Vagina (tissue), 2 donors: ENCODE data around the gene TULP4.

Experiments used
- POLR2A ChIP-seq, 2 donors: fragments of 450-650 bp; IDR thresholded peaks; one replicate each; pipeline ENCODE4 v1.6.1; 2017; ENCODE audit warnings: antibody characterized with exemption in 2 of 2, mild to moderate bottlenecking in 2 of 2, moderate library complexity in 2 of 2
- TF ChIP-seq, protein P1 (sequence below), 3 experiments: fragments of 450-650 bp in 2 of 3; fragments of 200-600 bp in 1 of 3; sonication (generic) in 1 of 3; IDR thresholded peaks; one replicate each; pipeline ENCODE4 v1.5.1; 2017 to 2019; ENCODE audit warnings: antibody characterized with exemption in 3 of 3, mild to moderate bottlenecking in 2 of 3, moderate library complexity in 2 of 3

DNA sequence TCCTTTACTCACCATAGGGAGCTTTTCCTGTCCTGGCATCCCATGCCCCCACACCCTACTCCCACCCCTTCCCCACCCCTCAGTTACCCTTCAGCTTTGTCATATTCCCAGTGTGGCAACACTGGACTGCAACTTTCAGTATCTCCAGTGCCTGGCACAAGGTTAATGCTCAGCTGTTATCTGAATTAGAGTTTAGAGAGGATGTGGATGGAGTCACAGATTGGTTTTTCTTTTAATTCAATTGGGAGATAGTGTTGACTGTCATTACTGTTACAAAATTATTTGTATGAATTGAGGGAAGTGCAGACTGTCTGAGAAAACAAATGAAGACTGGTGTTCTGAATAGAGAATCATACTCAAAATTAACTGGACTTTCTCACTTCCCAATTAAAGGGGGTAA, 89.9 kb downstream of the TULP4 start:
- TF ChIP-seq, protein P1, sequence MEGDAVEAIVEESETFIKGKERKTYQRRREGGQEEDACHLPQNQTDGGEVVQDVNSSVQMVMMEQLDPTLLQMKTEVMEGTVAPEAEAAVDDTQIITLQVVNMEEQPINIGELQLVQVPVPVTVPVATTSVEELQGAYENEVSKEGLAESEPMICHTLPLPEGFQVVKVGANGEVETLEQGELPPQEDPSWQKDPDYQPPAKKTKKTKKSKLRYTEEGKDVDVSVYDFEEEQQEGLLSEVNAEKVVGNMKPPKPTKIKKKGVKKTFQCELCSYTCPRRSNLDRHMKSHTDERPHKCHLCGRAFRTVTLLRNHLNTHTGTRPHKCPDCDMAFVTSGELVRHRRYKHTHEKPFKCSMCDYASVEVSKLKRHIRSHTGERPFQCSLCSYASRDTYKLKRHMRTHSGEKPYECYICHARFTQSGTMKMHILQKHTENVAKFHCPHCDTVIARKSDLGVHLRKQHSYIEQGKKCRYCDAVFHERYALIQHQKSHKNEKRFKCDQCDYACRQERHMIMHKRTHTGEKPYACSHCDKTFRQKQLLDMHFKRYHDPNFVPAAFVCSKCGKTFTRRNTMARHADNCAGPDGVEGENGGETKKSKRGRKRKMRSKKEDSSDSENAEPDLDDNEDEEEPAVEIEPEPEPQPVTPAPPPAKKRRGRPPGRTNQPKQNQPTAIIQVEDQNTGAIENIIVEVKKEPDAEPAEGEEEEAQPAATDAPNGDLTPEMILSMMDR (IDR thresholded peaks at IDR 0.05): no peak
- TF ChIP-seq POLR2A (IDR thresholded peaks at IDR 0.05): no peak
